Measurements from ENCODE around the gene PFKFB3.
A peak's percentile ranks its signal among the peaks of the same experiment; 100 is the strongest.
"Not testable (repeated sequence)": the region's sequence is repeated elsewhere in the genome, so short reads cannot be mapped to it uniquely, and the experiment has no call there.

Gene PFKFB3

GRCh38 chr10:6164271-6165095 lies 38.2 kb upstream of the PFKFB3 start:
- Histone ChIP-seq H4K20me1 (ENCODE audit: insufficient read depth, low read length) (no peaks in the 10 kb centered on the region), H3K27ac (ENCODE audit: low read depth, low read length, poor library complexity, severe bottlenecking) (peak overlapping the region; percentile 61), H3K9ac (ENCODE audit: low read length) (peak overlapping the region; percentile 97), H3F3A (ENCODE audit: insufficient read depth, low read length) (peaks cover 7% of the 10 kb centered on the region; the same call in 1 of the 2 replicates), H3K9me3 (ENCODE audit: low read length) (no peaks in the 10 kb centered on the region), H3K4me1 (ENCODE audit: insufficient read depth, low read length, severe bottlenecking) (peaks cover 27% of the 10 kb centered on the region), H3K79me2 (ENCODE audit: insufficient read depth, low read length) (peaks cover 33% of the 10 kb centered on the region), H3K4me3 (ENCODE audit: low read depth, low read length, poor library complexity, severe bottlenecking) (peak overlapping the region; percentile 97), H3K4me2 (ENCODE audit: low read length) (peak overlapping the region; percentile 88), H3K27me3 (ENCODE audit: insufficient read depth, low read length) (no peaks in the 10 kb centered on the region), H3K9me2 (ENCODE audit: low read depth, low read length) (no peaks in the 10 kb centered on the region), H2AFZ (ENCODE audit: low read length) (no peak overlapping the region), H3K36me3 (ENCODE audit: insufficient read depth, low read length) (peaks cover 26% of the 10 kb centered on the region)
- TF ChIP-seq, protein P1, sequence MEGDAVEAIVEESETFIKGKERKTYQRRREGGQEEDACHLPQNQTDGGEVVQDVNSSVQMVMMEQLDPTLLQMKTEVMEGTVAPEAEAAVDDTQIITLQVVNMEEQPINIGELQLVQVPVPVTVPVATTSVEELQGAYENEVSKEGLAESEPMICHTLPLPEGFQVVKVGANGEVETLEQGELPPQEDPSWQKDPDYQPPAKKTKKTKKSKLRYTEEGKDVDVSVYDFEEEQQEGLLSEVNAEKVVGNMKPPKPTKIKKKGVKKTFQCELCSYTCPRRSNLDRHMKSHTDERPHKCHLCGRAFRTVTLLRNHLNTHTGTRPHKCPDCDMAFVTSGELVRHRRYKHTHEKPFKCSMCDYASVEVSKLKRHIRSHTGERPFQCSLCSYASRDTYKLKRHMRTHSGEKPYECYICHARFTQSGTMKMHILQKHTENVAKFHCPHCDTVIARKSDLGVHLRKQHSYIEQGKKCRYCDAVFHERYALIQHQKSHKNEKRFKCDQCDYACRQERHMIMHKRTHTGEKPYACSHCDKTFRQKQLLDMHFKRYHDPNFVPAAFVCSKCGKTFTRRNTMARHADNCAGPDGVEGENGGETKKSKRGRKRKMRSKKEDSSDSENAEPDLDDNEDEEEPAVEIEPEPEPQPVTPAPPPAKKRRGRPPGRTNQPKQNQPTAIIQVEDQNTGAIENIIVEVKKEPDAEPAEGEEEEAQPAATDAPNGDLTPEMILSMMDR (IDR thresholded peaks at IDR 0.05; ENCODE audit: low read length), result no peak
- TF ChIP-seq EZH2 (IDR thresholded peaks at IDR 0.05; ENCODE audit: borderline replicate concordance, low read length), result no peak

DNA sequence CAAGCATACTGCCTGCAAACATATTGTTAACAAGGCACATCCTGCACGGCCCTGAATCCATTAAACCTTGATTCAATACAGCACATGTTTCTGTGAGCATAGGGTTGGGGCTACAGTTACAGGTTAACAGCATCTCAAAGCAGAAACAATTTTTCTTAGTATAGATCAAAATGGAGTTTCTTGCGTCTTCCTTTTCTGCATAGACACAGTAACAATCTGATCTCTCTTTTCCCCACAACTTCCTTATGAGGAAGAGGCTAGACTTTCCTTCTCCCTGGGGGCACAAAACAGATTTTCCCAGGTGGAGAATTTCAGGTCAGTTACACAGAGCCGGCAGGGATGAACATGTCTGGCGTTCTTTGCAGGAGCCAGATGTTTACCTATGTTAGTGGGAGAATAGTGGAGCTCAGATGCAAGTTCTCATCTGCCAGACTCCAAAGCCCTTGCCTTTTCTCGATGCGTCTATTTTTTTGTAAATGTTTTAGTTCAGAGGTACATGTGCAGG lies 37.5 kb upstream of the PFKFB3 start:
- no peaks in the 10 kb centered on the region for H3K27me3 ChIP-seq (ENCODE audit: insufficient read depth, low read length)
- H3F3A ChIP-seq (ENCODE audit: insufficient read depth, low read length), result peaks cover 7% of the 10 kb centered on the region; the same call in 1 of the 2 replicates
- H3K9ac ChIP-seq (ENCODE audit: low read length), result peak overlapping the region; percentile 97
- H3K4me3 ChIP-seq (ENCODE audit: low read depth, low read length, poor library complexity, severe bottlenecking), result peak overlapping the region; percentile 97
- peak overlapping the region; percentile 88 for H3K4me2 ChIP-seq (ENCODE audit: low read length)
- peaks cover 33% of the 10 kb centered on the region for H3K79me2 ChIP-seq (ENCODE audit: insufficient read depth, low read length)
- H2AFZ ChIP-seq (ENCODE audit: low read length), result no peak overlapping the region
- no peaks in the 10 kb centered on the region for H4K20me1 ChIP-seq (ENCODE audit: insufficient read depth, low read length)
- H3K9me2 ChIP-seq (ENCODE audit: low read depth, low read length), result no peaks in the 10 kb centered on the region
- H3K27ac ChIP-seq (ENCODE audit: low read depth, low read length, poor library complexity, severe bottlenecking), result no peak overlapping the region
- no peak for TF ChIP-seq EZH2 (IDR thresholded peaks at IDR 0.05; ENCODE audit: borderline replicate concordance, low read length)
- TF ChIP-seq, protein P1 (IDR thresholded peaks at IDR 0.05; ENCODE audit: low read length), result no peak
- no peaks in the 10 kb centered on the region for H3K9me3 ChIP-seq (ENCODE audit: low read length)
- peaks cover 26% of the 10 kb centered on the region for H3K36me3 ChIP-seq (ENCODE audit: insufficient read depth, low read length)
- peaks cover 27% of the 10 kb centered on the region for H3K4me1 ChIP-seq (ENCODE audit: insufficient read depth, low read length, severe bottlenecking)

DNA sequence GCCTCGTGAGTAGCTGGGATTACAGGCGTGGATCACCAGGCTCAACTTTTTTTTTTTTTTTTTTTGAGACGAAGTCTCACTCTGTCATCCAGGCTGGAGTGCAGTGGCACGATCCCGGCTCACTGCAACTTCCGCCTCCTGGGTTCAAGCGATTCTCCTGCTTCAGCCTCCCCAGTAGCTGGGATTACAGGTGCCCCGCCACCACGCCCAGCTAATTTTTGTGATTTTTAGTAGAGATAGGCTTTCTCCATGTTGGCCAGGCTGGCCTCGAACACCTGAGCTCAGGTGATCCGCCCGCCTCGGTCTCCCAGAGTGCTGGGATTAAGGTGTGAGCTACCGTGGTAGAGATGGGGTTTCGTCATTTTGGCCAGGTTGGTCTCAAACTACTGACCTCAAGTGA lies 36.8 kb upstream of the PFKFB3 start:
- H3K9me3 ChIP-seq (ENCODE audit: low read length); H3K9ac ChIP-seq (ENCODE audit: low read length); H3F3A ChIP-seq (ENCODE audit: insufficient read depth, low read length); H3K4me2 ChIP-seq (ENCODE audit: low read length); H3K9me2 ChIP-seq (ENCODE audit: low read depth, low read length); H4K20me1 ChIP-seq (ENCODE audit: insufficient read depth, low read length); H2AFZ ChIP-seq (ENCODE audit: low read length); H3K27ac ChIP-seq (ENCODE audit: low read depth, low read length, poor library complexity, severe bottlenecking); H3K27me3 ChIP-seq (ENCODE audit: insufficient read depth, low read length); H3K4me3 ChIP-seq (ENCODE audit: low read depth, low read length, poor library complexity, severe bottlenecking): not testable (repeated sequence)
- Histone ChIP-seq H3K4me1 (ENCODE audit: insufficient read depth, low read length, severe bottlenecking) (peaks cover 27% of the 10 kb centered on the region), H3K79me2 (ENCODE audit: insufficient read depth, low read length) (peaks cover 37% of the 10 kb centered on the region), H3K36me3 (ENCODE audit: insufficient read depth, low read length) (peaks cover 26% of the 10 kb centered on the region)
